ENCODE measurements around the gene HBEGF. TPM values are rescaled to one million over a fixed set of nuclear protein-coding genes. Genes with fewer than 3 reads are reported as not detected.
A peak's percentile ranks its signal among the peaks of the same experiment; 100 is the strongest.

HBEGF gene
- total RNA-seq, 1 donor from 2014 or later = 2.4 TPM

GRCh38 chr5:140324041-140324600 is 22.3 kb downstream of the HBEGF start:
- Mint-ChIP-seq H3K9me3 (peaks cover 4% of the 10 kb centered on the region), H3K27ac (peak overlapping the region; percentile 75), H3K27me3 (ENCODE audit: insufficient read depth, low read depth) (peaks cover 5% of the 10 kb centered on the region), H3K36me3 (no peaks in the 10 kb centered on the region), H3K4me1 (peaks cover 47% of the 10 kb centered on the region), H3K4me3 (no peak overlapping the region)
- Histone ChIP-seq H3K79me2 (ENCODE audit: low read depth) (no peaks in the 10 kb centered on the region), H3K4me1 (peaks cover 16% of the 10 kb centered on the region), H3K27me3 (no peaks in the 10 kb centered on the region), H4K20me1 (ENCODE audit: low read depth) (no peaks in the 10 kb centered on the region), H3K9ac (no peak overlapping the region), H3K27ac (no peak overlapping the region), H3K4me3 (no peak overlapping the region), H3K36me3 (no peaks in the 10 kb centered on the region), H3F3A (ENCODE audit: low read depth) (no peaks in the 10 kb centered on the region), H3K4me2 (no peak overlapping the region), H2AFZ (replicated peaks) (no peak overlapping the region), H3K9me3 (ENCODE audit: low read depth) (no peaks in the 10 kb centered on the region)
- no peak for DNase-seq (ENCODE audit: low spot score)
- TF ChIP-seq CTCF (IDR thresholded peaks at IDR 0.05) (no peak), EZH2 (IDR thresholded peaks at IDR 0.05) (no peak), EZH2phosphoT487 (IDR thresholded peaks at IDR 0.05) (no peak)

- peaks cover 9% of the 10 kb centered on the region for H3K4me1 ChIP-seq
- H3K27ac Mint-ChIP-seq = peak overlapping the region; percentile 94
- peak overlapping the region; percentile 43 for H3K4me3 Mint-ChIP-seq
- no peaks in the 10 kb centered on the region for H3K79me2 ChIP-seq (ENCODE audit: low read depth)
- TF ChIP-seq EZH2phosphoT487 (IDR thresholded peaks at IDR 0.05) = no peak
- no peak for TF ChIP-seq EZH2 (IDR thresholded peaks at IDR 0.05)
- TF ChIP-seq CTCF (IDR thresholded peaks at IDR 0.05) = no peak
- H3K27ac ChIP-seq = no peak overlapping the region
- DNase-seq (ENCODE audit: low spot score) = peak; percentile 33
- no peaks in the 10 kb centered on the region for H3K36me3 Mint-ChIP-seq
- H3K4me3 ChIP-seq = no peak overlapping the region
- peaks cover 4% of the 10 kb centered on the region for H3K9me3 Mint-ChIP-seq
- H3K4me1 Mint-ChIP-seq = peaks cover 38% of the 10 kb centered on the region
- no peak overlapping the region for H3K9ac ChIP-seq
- H2AFZ ChIP-seq (replicated peaks) = peak overlapping the region; percentile 12
- H3K36me3 ChIP-seq = no peaks in the 10 kb centered on the region
- no peaks in the 10 kb centered on the region for H3K9me3 ChIP-seq (ENCODE audit: low read depth)
- H3K27me3 Mint-ChIP-seq (ENCODE audit: insufficient read depth, low read depth) = peaks cover 5% of the 10 kb centered on the region
- no peaks in the 10 kb centered on the region for H3F3A ChIP-seq (ENCODE audit: low read depth)
- no peak overlapping the region for H3K4me2 ChIP-seq
- no peaks in the 10 kb centered on the region for H4K20me1 ChIP-seq (ENCODE audit: low read depth)
- no peaks in the 10 kb centered on the region for H3K27me3 ChIP-seq
Observed at GRCh38 chr5:140322751-140323731, 23.4 kb downstream of the HBEGF start.

GRCh38 chr5:140321796-140322195 is 24.6 kb downstream of the HBEGF start:
- DNase-seq (ENCODE audit: low spot score) = no peak
- Histone ChIP-seq H3K79me2 (ENCODE audit: low read depth) (no peaks in the 10 kb centered on the region), H3K27ac (no peak overlapping the region), H3K36me3 (no peaks in the 10 kb centered on the region), H3K27me3 (no peaks in the 10 kb centered on the region), H2AFZ (replicated peaks) (no peak overlapping the region), H3F3A (ENCODE audit: low read depth) (no peaks in the 10 kb centered on the region), H3K4me3 (no peak overlapping the region), H3K9me3 (ENCODE audit: low read depth) (no peaks in the 10 kb centered on the region), H4K20me1 (ENCODE audit: low read depth) (no peaks in the 10 kb centered on the region), H3K4me1 (no peaks in the 10 kb centered on the region), H3K9ac (no peak overlapping the region), H3K4me2 (no peak overlapping the region)
- Mint-ChIP-seq H3K9me3 (peaks cover 4% of the 10 kb centered on the region), H3K4me1 (peaks cover 27% of the 10 kb centered on the region), H3K27me3 (ENCODE audit: insufficient read depth, low read depth) (peaks cover 5% of the 10 kb centered on the region), H3K4me3 (no peak overlapping the region), H3K27ac (peak overlapping the region; percentile 68), H3K36me3 (no peaks in the 10 kb centered on the region)
- no peak for TF ChIP-seq EZH2 (IDR thresholded peaks at IDR 0.05)
- no peak for TF ChIP-seq CTCF (IDR thresholded peaks at IDR 0.05)
- no peak for TF ChIP-seq EZH2phosphoT487 (IDR thresholded peaks at IDR 0.05)
